Cardiac septum (tissue), 1 donor: ENCODE measurements around the gene GLIS1. TPM values are rescaled to one million over a fixed set of nuclear protein-coding genes. Genes with fewer than 3 reads are reported as not detected.

Experiments
- DNase-seq: peaks from one replicate; pipeline ENCODE4 v3.0.0-alpha.2; 2020; ENCODE audit warnings: low spot score
- intact Hi-C: fragments of 100-400 bp; cut with DNase I; formaldehyde crosslinking; loops from one replicate; pipeline ENCODE4 v1.14.0; 2022
- total RNA-seq: library from RNA; stranded (reverse); fragmentation: NEBNext Ultra II Directional; extraction: Animal tissue kit (Norgen Biotek cat#: 25700); gene quantifications from one replicate; pipeline ENCODE4 v1.2.1, GENCODE V29; 2021
- donor health status: DM: no; HTN: no; CAD: no.

GLIS1 gene
- total RNA-seq, 1 donor from 2014 or later = 0.30 TPM

DNA sequence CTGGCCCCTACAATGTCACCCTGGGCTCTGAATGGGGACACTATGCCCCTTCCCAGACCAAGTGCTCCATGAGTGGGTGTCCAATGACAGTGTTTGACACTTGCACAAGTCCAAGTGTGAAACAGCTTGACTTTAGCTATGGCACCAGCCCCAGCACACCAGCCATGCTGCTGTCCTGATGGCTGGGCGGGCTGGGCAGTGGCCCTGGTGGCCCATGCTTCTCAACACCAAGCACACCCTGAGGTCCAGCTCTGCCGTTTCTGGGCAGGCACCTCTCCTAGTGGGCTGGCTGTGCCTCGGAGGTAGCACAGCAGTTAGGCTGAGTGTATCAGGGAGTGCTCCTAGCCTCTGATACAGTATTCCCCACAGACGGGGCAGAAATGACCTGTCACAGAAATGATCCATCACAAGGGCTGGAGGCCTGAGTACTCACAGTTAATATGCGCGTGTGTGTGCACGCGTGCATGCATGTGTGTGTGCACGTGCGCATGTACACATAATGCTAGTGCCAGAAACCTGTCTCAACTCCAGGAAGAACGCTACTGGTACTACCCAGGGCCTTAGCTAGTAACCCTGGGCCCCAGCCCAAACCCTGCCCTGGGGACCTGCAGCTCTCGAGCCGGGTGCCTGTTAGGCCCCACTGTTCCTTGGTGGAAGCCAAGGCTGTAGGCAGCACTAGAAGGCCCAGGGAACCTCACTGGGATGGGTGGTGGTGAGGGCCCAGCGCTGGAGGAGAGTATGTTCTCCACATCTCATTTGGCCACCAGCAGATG is 145.8 kb downstream of the GLIS1 start:
- intact Hi-C loops = loop anchor here (5.0 to 10.0 kb wide), 2 partner anchors 108 to 144 kb away; partner anchors contain the start of gene GLIS1
- DNase-seq = peak; percentile 68

- intact Hi-C loops = loop anchor here (5.0 to 10.0 kb wide), 2 partner anchors 108 to 145 kb away; partner anchors contain the start of gene GLIS1
Measured at GRCh38 chr1:53592521-53592982, 146.4 kb downstream of the GLIS1 start.

DNA sequence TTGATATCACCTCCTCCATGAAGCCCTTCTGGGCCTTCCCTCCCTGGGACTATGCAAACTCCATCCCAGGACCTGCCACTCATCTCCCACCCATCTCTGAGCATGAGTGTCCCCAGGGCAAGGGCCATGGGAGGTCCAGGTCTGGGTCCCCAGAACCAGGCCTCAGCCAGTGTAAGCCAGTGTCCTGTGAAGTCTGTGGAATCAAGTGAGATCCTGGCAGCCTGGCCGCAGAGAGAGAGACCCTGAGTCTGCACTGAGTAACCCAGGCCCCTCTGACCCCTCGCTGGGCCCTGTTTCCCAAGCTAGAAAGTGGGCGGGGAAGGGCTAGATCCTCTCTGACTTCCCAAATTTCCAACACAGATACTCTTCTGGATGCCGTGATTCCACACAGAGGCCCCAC is 147.0 kb downstream of the GLIS1 start:
- peak; percentile 35 for DNase-seq
- intact Hi-C loops = loop anchor here (5.0 to 10.0 kb wide), 2 partner anchors 107 to 145 kb away; partner anchors contain the start of gene GLIS1

More at GRCh38 chr1:53592521-53592982, 146.4 kb downstream of the GLIS1 start:
- DNase-seq = peak; percentile 79

DNA sequence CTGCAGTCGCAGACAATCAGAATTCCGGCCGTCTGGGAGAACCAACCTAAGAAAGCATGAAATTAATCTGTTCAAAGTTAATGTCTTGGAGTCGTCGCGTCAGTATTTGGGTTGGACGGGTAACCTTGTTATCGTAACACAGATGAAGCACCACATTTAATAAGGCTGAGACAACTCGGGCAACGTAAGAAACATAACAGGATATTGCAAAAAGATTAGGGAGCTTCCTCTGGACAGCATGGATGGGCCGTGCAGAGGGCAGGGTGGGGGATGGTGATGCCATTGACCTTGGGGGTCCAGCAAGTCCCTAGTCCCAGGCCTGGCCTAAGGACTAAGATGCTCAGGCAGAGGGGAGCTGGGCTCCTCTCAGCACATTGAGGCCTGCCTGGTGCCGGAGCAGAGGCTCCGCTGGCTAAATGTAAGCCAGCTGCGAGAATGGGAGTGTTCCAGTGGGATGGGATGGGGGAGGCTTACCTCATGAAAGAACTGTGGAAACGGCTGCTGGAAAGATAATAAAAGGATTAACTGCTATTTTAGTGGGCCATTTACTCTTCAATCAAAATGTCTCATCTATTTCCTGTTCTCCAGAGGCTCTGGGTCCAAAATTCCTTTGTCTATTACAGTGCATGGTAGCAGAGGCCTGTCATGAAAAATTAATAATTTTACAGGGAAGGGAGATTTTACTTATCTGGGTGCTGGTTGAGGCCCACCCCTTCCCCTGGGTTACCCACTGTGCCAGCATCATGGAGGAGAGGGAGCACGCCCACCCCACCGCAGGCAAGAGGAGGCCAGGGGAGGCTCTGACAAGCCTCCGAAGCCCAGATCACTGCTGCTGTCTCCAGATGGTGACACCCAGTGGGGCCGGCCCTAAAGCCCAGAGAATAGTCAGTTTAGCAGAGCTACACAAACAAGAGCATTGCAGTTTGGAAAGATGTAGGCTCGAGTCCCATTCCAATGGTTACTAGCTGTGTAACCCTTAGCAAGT is 148.1 kb downstream of the GLIS1 start:
- peak; percentile 71 for DNase-seq
- intact Hi-C loops = loop anchor here (5.0 to 10.0 kb wide), 2 partner anchors 106 to 146 kb away; partner anchors contain the start of gene GLIS1

DNA sequence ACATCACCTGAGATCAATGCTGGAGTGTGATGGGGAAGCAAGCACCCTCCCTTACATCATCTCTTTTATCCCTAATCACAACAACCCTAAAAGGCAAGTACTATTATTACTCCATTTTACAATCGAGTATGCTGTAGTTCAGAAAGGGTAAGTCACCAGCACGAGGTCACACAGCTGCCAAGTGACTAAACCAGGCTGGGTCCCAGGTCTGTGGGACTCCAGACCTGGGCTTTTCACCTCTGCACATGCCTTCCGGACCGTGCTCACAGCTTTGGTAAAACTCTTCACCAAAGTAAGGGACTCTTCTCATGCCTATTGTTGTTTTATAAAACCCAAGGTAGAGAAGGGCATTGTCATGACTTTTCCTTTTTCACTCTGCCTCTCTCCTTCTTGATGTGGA is 148.9 kb downstream of the GLIS1 start:
- intact Hi-C loops = loop anchor here (5.0 to 10.0 kb wide), 2 partner anchors 105 to 147 kb away; partner anchors contain the start of gene GLIS1
- peak; percentile 55 for DNase-seq

DNA sequence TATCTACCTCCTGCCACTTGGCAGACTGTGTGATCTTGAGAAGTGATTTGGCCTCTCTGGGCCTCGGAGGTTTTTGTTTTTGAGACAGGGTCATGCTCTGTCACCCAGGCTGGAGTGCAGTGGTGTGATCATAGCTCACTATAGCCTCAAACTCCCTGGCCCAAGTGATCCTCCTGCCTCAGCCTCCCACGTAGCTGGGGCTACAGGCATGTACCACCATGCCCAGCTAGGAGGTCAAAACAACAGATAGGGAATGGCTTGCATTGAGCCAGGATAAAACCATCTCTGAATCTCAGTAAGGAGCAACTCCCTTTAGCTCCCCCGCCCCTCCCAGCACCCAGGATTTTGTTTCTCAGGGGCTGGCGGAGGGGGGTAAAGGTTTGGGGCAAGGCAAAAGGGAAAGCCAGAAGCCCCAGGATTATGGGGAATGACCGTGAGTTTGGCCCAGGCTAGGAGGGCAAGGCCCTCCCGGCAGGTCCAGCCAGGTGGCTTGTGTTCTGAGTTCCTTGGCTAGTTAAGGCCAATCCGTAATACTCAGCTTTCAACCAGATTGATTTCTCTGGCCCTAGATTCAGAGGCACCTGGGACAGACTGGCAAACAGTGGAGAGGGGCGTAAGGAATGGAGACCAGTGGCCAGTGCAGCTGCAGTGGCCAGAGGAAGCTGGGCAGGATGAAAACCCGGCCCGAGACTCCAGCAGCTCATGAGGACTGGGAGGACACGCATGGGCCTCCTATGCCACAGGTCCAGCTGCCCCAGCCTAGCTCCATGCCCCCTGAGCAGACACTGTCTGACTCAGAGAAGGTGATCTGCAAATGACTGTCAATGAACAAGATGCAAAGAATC is 149.7 kb downstream of the GLIS1 start:
- intact Hi-C loops = no loop called here
- DNase-seq = peak; percentile 76

GRCh38 chr1:53588053-53588779 is 150.7 kb downstream of the GLIS1 start:
- DNase-seq = no peak

DNA sequence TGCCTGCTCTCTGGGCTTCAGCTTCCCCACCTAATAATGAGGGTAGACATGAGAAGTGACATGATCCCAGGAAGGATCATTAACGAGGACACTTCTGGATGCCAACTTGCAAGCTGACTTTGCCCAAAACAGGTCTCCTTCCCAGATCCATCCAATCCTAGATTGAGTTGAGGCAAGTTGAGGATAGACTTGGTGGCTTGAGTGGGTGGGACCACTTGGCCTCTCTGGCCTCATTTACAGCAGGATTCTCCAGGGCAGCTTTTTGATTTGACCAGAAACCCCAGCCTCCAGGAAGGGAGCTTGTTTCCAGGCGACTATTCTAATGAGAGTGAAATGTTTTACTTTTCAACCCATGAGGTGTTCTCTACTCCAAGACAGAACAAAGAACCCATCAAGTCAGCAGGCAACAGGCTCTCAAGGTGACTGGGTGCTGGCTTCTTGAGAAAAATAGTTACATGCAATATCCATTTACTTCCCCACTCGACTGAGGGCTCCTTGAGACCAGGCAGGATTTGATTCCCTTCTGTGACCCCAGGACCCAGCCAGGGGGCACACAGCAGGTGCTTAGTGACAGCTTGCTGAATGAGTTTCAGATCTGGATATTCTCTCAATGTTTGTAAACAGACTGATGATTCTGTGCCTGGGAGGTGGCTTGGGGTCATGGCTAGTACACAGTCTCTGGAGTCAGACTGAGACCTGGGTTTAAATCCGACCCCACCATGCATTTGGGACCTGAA is 151.5 kb downstream of the GLIS1 start:
- intact Hi-C loops = no loop called here
- peak; percentile 43 for DNase-seq

More at GRCh38 chr1:53588053-53588779, 150.7 kb downstream of the GLIS1 start:
- intact Hi-C loops = no loop called here

GRCh38 chr1:53586765-53587164 is 152.2 kb downstream of the GLIS1 start:
- intact Hi-C loops = no loop called here
- no peak for DNase-seq

DNA sequence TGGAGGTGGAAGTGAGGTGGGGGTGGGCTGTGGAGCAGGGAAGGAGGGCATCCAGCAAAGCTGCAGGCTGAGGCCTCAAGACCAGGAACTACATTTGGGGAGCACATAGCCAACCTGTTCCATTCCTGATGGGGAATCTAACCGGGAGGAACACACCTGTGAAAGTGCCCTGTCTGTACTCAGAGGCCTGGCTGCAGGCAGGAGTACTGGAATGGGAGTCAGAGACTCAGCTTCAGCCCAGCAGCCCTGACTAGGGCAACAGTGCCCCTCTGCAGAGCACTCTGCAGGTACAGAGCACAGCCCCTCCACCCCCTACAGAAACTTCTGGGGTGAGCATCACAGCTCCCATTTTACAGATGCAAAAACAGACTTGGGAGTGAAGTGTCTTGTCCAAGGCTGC is 153.4 kb downstream of the GLIS1 start:
- intact Hi-C loops = no loop called here
- peak; percentile 47 for DNase-seq

- DNase-seq = peak; percentile 29
- intact Hi-C loops = no loop called here
Measured at GRCh38 chr1:53585129-53585528, 153.8 kb downstream of the GLIS1 start.

DNA sequence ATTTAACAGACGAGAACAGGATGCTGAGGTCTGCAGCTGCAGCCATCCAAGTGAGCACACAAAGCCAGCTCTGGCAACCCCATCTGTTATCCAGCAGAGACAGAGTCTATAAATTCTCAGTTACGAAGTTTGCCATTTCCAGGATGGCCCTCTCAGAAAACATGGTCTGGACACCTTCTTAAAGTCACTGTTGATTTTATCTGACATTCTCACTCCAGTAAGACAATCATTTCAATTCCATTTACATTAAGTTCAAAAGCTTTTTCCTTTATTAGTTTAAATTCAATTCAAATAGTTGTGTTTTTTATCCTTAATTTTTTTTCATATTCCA is 154.2 kb downstream of the GLIS1 start:
- intact Hi-C loops = no loop called here

GRCh38 chr1:53583868-53584776 is 154.8 kb downstream of the GLIS1 start:
- DNase-seq = peak; percentile 36

More for the DNA sequence above, 154.2 kb downstream of the GLIS1 start:
- DNase-seq = no peak

DNA sequence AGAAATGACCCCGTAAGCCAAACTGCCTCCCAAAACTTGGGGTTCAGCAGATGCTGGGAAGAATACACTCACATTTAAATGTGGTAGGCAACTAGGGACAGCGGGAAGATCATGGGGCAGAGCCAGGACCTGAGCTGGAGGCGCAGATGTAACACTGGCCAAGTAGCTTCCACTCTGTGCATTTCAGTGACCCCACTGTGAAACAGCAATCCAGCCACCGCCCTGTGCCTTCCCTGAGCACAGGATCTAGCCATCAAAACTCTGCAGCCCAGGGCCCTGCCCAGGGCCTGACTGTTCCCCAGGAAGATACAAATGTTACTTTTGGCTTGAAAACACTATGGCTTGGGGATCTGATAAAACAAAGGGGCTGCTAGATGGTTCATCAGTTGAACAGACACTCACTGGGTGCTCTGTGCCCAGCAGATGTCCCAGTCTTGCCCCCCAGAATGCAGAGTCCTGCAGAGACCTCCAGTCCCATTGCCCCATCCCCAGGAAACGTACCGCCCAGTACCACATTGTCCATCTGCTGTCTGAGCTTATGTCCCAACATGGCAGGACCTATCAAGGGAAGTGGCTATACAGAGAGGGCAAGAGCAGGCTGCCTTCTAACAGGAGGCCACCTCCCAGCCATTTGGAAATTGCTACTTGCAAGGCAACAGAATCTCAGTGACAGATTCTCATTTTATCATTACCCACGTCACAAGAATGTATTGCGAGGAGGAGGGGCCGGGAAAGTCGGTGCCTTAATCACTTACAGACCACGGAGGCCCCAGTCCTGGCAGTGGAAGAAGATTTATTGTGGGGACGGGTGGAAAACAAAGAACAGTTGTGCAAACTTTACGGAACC is 155.7 kb downstream of the GLIS1 start:
- peak; percentile 44 for DNase-seq
- intact Hi-C loops = no loop called here

More at GRCh38 chr1:53583868-53584776, 154.8 kb downstream of the GLIS1 start:
- intact Hi-C loops = no loop called here

DNA sequence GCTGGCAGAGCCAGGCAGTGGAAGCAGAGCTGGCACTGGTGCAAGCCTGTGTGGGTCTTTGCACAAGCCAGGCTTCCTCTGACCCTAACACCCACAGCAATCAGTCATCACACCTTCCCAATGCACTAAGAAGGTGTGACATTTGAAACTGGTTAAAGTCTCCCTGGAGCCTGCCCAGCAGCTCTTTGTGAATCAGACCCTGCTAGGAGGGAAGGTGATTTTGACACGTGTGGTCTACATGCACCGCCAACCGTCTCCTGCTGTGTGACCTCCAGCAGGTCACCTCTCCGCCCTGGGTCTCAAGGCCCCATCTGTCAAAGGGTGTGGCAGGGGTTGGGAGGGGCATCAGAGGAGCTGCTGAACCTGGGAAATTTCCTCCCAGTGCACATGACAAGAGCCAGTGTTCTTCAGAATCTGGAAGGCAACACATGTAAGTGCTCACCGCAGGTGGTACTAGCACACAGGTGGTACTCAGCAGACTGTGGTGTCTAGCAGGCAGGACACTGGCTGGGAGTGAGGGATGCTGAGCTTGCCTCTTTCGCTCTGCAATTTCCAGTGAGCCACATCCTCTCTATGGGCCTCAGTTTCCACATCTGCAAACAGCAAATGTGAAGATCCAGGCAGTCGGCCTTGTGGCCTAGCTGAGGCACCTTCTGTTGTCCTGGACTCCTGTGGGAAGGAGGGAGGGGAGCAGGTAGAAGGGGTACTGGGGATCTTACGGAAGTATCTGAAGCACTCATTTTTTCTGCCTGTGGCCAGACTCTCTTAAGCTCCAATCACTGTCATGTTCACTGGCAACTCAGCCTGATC is 156.5 kb downstream of the GLIS1 start:
- intact Hi-C loops = no loop called here
- peak; percentile 57 for DNase-seq
